GM19463 (cell line): Measurements from ENCODE around the gene OTUB1.
"Not testable (repeated sequence)": the region's sequence is repeated elsewhere in the genome, so short reads cannot be mapped to it uniquely, and the experiment has no call there.

Source experiments
- ATAC-seq: cut with Tn5 transposase; IDR thresholded peaks from one replicate; pipeline ENCODE4 v1.9.1; 2021; ENCODE audit warnings: mild to moderate bottlenecking, moderate library complexity; ENCODE audit not compliant: unreplicated experiment

The OTUB1 gene

GRCh38 chr11:63986156-63986931 lies at the start of gene OTUB1:
TSS of gene OTUB1 (plus strand) at chr11:63986438. CDS start at chr11:63986457, 19 bp downstream.
- peak; percentile 92 for ATAC-seq

- peak; percentile 12 for ATAC-seq
Measured at GRCh38 chr11:63937713-63938478, 48.3 kb upstream of the OTUB1 start.

- peak; percentile 93 for ATAC-seq
Measured at GRCh38 chr11:63938479-63939396, 47.5 kb upstream of the OTUB1 start, which contains the start of gene NAA40. TSS of gene NAA40 (plus strand) at chr11:63939002. CDS start at chr11:63939097, 95 bp downstream.

GRCh38 chr11:63939397-63939891 lies 46.8 kb upstream of the OTUB1 start:
- ATAC-seq = no peak

- no peak for ATAC-seq
Measured at GRCh38 chr11:63940786-63941185, 45.5 kb upstream of the OTUB1 start.

- no peak for ATAC-seq
Measured at GRCh38 chr11:63941901-63942300, 44.3 kb upstream of the OTUB1 start.

GRCh38 chr11:63942803-63943202 lies 43.4 kb upstream of the OTUB1 start:
- ATAC-seq = no peak

- ATAC-seq = no peak
Measured at GRCh38 chr11:63944987-63945386, 41.3 kb upstream of the OTUB1 start.

GRCh38 chr11:63945477-63946163 lies 40.6 kb upstream of the OTUB1 start:
- ATAC-seq = no peak

- no peak for ATAC-seq
Measured at GRCh38 chr11:63951779-63952536, 34.3 kb upstream of the OTUB1 start.

- ATAC-seq = no peak
Measured at GRCh38 chr11:63952570-63952969, 33.7 kb upstream of the OTUB1 start.

- ATAC-seq = no peak
Measured at GRCh38 chr11:63958008-63958407, 28.2 kb upstream of the OTUB1 start.

GRCh38 chr11:63961608-63962412 lies 24.4 kb upstream of the OTUB1 start:
- ATAC-seq = no peak

- ATAC-seq = not testable (repeated sequence)
Measured at GRCh38 chr11:63963895-63964294, 22.3 kb upstream of the OTUB1 start.

- no peak for ATAC-seq
Measured at GRCh38 chr11:63966444-63966843, 19.8 kb upstream of the OTUB1 start.

GRCh38 chr11:63969461-63969860 lies 16.8 kb upstream of the OTUB1 start:
- ATAC-seq = no peak

- ATAC-seq = no peak
Measured at GRCh38 chr11:63970902-63971301, 15.3 kb upstream of the OTUB1 start.

- ATAC-seq = not testable (repeated sequence)
Measured at GRCh38 chr11:63973912-63974258, 12.4 kb upstream of the OTUB1 start.
